Body of pancreas (tissue), 4 donors: ENCODE measurements around the gene SCMH1. TPM values are rescaled to one million over a fixed set of nuclear protein-coding genes. Genes with fewer than 3 reads are reported as not detected.

Experiments used
- ATAC-seq: fragments of 150-250 bp; one replicate; pipeline ENCODE4 v1.9.1; 2016
- DNase-seq, 4 donors: peaks; one replicate each; pipeline ENCODE4 v3.0.0-alpha.2; 2019
- H3K27ac ChIP-seq, 4 donors: fragments of 200-600 bp; sonication (generic); 1 replicate in 3 of 4; 2 replicates in 1 of 4; pipeline versions ENCODE4 v1.5.1 to v1.6.1; 2016 to 2019; ENCODE audit warnings: mild to moderate bottlenecking in 1 of 4, mixed read lengths in 1 of 4, moderate library complexity in 1 of 4
- H3K27me3 ChIP-seq, 2 donors: fragments of 200-600 bp; sonication (generic); one replicate each; pipeline ENCODE4 v1.6.0; 2016; ENCODE audit warnings: mild to moderate bottlenecking in 1 of 2
- H3K36me3 ChIP-seq, 2 donors: fragments of 200-600 bp; sonication (generic); replicated peaks in 1 of 2; 2 replicates each; pipeline ENCODE4 v1.5.1; 2016; ENCODE audit warnings: low read depth in 2 of 2; ENCODE audit not compliant: insufficient read depth in 1 of 2
- H3K4me1 ChIP-seq: fragments of 200-600 bp; sonication (generic); one replicate; pipeline ENCODE4 v1.6.0; 2016
- H3K4me3 ChIP-seq, 2 donors: fragments of 200-600 bp; sonication (generic); 1 replicate in 1 of 2; 2 replicates in 1 of 2; pipeline ENCODE4 v1.5.1; 2016 to 2019
- H3K9me3 ChIP-seq, 3 donors: fragments of 200-600 bp; sonication (generic); 1 replicate in 2 of 3; 2 replicates in 1 of 3; pipeline ENCODE4 v1.5.1; 2016
- CTCF ChIP-seq, 7 experiments: fragments of 450-650 bp in 4 of 7; fragments of 200-600 bp in 3 of 7; sonication (generic) in 3 of 7; IDR thresholded peaks; one replicate each; pipeline ENCODE4 v1.5.1; 2016 to 2019; ENCODE audit warnings: antibody characterized with exemption in 7 of 7
- POLR2A ChIP-seq, 3 donors: fragments of 450-650 bp; IDR thresholded peaks; one replicate each; pipeline ENCODE4 v1.6.1; 2016; ENCODE audit warnings: antibody characterized with exemption in 3 of 3, mild to moderate bottlenecking in 2 of 3
- WGBS, 2 donors: methylation state at CpG; one replicate each; pipeline ENCODE4 v1.1.5; 2017; 5-methylcytosine and 5-hydroxymethylcytosine counted together
- intact Hi-C: fragments of 100-400 bp; cut with DNase I; formaldehyde crosslinking; loops from one replicate; pipeline ENCODE4 v1.15.1; 2023
- total RNA-seq, 2 donors: library from RNA; depleted of rRNA; stranded (reverse); fragments of >200 nt; gene quantifications; one replicate each; pipeline ENCODE4 v1.1.0, GENCODE V29; 2016

SCMH1 gene
- total RNA-seq = 10 to 100 TPM; 25.4 to 33.3 TPM

- ATAC-seq (peak; percentile 66), DNase-seq (peak; percentile 48 to 60 (median 52))
- intact Hi-C loops = no loop called here
- peak within 1 kb of the TSS; percentile 86 to 97 (median 96) for H3K27ac ChIP-seq
- WGBS, 2 donors = 0% methylated on average over 1 to 35 of the region's 85 CpGs
- TF ChIP-seq CTCF (IDR thresholded peaks at IDR 0.05) (no peak), POLR2A (IDR thresholded peaks at IDR 0.05) (peak in 1 of 3 donors; percentile 43)
- no peaks in the 10 kb centered on the region for H3K27me3 ChIP-seq
- H3K36me3 ChIP-seq = no peaks in the 10 kb centered on the region
- peak within 1 kb of the TSS; percentile 47 to 66 for H3K4me3 ChIP-seq
- H3K4me1 ChIP-seq = peaks cover 56% of the 10 kb centered on the region
- H3K9me3 ChIP-seq = no peaks in the 10 kb centered on the region
These were observed at the start of gene SCMH1 for GRCh38 chr1:41241749-41242341. SCMH1 (minus strand) TSS chr1:41242306; CDS start chr1:41186133, 56,173 bp downstream.

- intact Hi-C loops = no loop called here
- 91% methylated on average over 5 of the region's 5 CpGs for WGBS, 2 donors
- H3K27me3 ChIP-seq = no peaks in the 10 kb centered on the region
- no peaks in the 10 kb centered on the region for H3K4me1 ChIP-seq
- H3K9me3 ChIP-seq = no peaks in the 10 kb centered on the region
- no peak for DNase-seq
- no peak overlapping the region for H3K27ac ChIP-seq
- no peak for TF ChIP-seq CTCF (IDR thresholded peaks at IDR 0.05)
- no peak for TF ChIP-seq POLR2A (IDR thresholded peaks at IDR 0.05)
- no peak for ATAC-seq
- no peaks in the 10 kb centered on the region for H3K36me3 ChIP-seq
- no peak overlapping the region for H3K4me3 ChIP-seq
These were observed 49.1 kb upstream of the SCMH1 start for GRCh38 chr1:41291195-41291594.

GRCh38 chr1:41289196-41289595 lies 47.1 kb upstream of the SCMH1 start:
- H3K27me3 ChIP-seq = no peaks in the 10 kb centered on the region
- no peaks in the 10 kb centered on the region for H3K36me3 ChIP-seq
- H3K27ac ChIP-seq = no peak overlapping the region
- 84 to 94% methylated on average over 5 of the region's 5 CpGs for WGBS, 2 donors
- H3K9me3 ChIP-seq = no peaks in the 10 kb centered on the region
- ATAC-seq (no peak), DNase-seq (no peak)
- TF ChIP-seq CTCF (IDR thresholded peaks at IDR 0.05) = no peak
- no peak for TF ChIP-seq POLR2A (IDR thresholded peaks at IDR 0.05)
- no peaks in the 10 kb centered on the region for H3K4me1 ChIP-seq
- no peak overlapping the region for H3K4me3 ChIP-seq
- intact Hi-C loops = loop anchor here (5.0 kb wide), 1 partner anchor 123 kb away; no protein-coding TSS in a partner anchor

- intact Hi-C loops = loop anchor here (5.0 kb wide), 1 partner anchor 125 kb away; no protein-coding TSS in a partner anchor
- ATAC-seq (no peak), DNase-seq (no peak)
- no peaks in the 10 kb centered on the region for H3K27me3 ChIP-seq
- no peaks in the 10 kb centered on the region for H3K9me3 ChIP-seq
- TF ChIP-seq CTCF (IDR thresholded peaks at IDR 0.05) (no peak), POLR2A (IDR thresholded peaks at IDR 0.05) (no peak)
- H3K27ac ChIP-seq = no peak overlapping the region
- no peaks in the 10 kb centered on the region for H3K36me3 ChIP-seq
- no peaks in the 10 kb centered on the region for H3K4me1 ChIP-seq
- no peak overlapping the region for H3K4me3 ChIP-seq
- 77 to 80% methylated on average over 4 of the region's 4 CpGs for WGBS, 2 donors
These were observed 44.9 kb upstream of the SCMH1 start for GRCh38 chr1:41286992-41287391.

- Histone ChIP-seq H3K27me3 (no peaks in the 10 kb centered on the region), H3K36me3 (no peaks in the 10 kb centered on the region), H3K4me3 (no peak overlapping the region), H3K9me3 (no peaks in the 10 kb centered on the region), H3K27ac (no peak overlapping the region), H3K4me1 (no peaks in the 10 kb centered on the region)
- TF ChIP-seq POLR2A (IDR thresholded peaks at IDR 0.05) (no peak), CTCF (IDR thresholded peaks at IDR 0.05) (no peak)
- 55 to 58% methylated on average over 3 of the region's 3 CpGs for WGBS, 2 donors
- ATAC-seq (no peak), DNase-seq (no peak)
- intact Hi-C loops = loop anchor here (5.0 kb wide), 1 partner anchor 126 kb away; no protein-coding TSS in a partner anchor
These were observed 44.4 kb upstream of the SCMH1 start for GRCh38 chr1:41286486-41286885.
